ENCODE data around the gene CCDC97.

DNA sequence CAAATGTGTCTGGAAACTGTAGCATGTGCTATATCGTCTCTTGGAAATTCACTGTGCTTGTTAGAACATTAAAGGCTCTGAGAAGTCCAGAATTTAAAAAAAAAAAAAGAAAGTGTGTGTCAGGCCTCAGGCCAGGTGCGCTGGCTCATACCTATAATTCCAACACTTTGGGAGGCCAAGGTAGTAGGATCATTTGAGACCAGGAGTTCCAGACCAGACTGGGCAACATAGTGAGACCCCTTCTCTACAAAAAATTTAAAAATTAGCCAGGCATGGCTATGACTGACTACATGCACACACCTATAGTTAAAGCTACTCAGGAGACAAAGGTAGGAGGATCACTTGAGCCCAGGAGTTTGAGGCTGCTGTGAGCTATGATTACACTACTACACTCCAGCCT is 40.9 kb upstream of the CCDC97 start:
- TF ChIP-seq, protein P1, sequence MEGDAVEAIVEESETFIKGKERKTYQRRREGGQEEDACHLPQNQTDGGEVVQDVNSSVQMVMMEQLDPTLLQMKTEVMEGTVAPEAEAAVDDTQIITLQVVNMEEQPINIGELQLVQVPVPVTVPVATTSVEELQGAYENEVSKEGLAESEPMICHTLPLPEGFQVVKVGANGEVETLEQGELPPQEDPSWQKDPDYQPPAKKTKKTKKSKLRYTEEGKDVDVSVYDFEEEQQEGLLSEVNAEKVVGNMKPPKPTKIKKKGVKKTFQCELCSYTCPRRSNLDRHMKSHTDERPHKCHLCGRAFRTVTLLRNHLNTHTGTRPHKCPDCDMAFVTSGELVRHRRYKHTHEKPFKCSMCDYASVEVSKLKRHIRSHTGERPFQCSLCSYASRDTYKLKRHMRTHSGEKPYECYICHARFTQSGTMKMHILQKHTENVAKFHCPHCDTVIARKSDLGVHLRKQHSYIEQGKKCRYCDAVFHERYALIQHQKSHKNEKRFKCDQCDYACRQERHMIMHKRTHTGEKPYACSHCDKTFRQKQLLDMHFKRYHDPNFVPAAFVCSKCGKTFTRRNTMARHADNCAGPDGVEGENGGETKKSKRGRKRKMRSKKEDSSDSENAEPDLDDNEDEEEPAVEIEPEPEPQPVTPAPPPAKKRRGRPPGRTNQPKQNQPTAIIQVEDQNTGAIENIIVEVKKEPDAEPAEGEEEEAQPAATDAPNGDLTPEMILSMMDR (IDR thresholded peaks at IDR 0.05), result no peak
- TF ChIP-seq SIN3A (IDR thresholded peaks at IDR 0.05; ENCODE audit: borderline replicate concordance, insufficient read depth, low read depth, low read length), result no peak
